T-helper 2 cell treated with Interferon-gamma antibody and Interleukin-4, amounts not matched to agents 5 μg/mL and 100 μg/mL, for 36 hours (primary cell): ENCODE results near the gene MAP2K5.
"Not testable (repeated sequence)": the region's sequence is repeated elsewhere in the genome, so short reads cannot be mapped to it uniquely, and the experiment has no call there.

ENCODE experiments used
- DNase-seq: peaks from one replicate; pipeline ENCODE4 v3.0.0; 2021; ENCODE audit warnings: low spot score
- H3K27ac Mint-ChIP-seq: one replicate; pipeline ENCODE4 v1.8.0; 2021; ENCODE audit warnings: mild to moderate bottlenecking, mixed read lengths
- H3K27me3 Mint-ChIP-seq: one replicate; pipeline ENCODE4 v1.8.0; 2021; ENCODE audit warnings: low read depth, mixed read lengths
- H3K36me3 Mint-ChIP-seq: one replicate; pipeline ENCODE4 v1.8.0; 2021; ENCODE audit warnings: low read depth, mixed read lengths
- H3K4me1 Mint-ChIP-seq: one replicate; pipeline ENCODE4 v1.8.0; 2021; ENCODE audit warnings: low read depth, mixed read lengths
- H3K4me3 Mint-ChIP-seq: one replicate; pipeline ENCODE4 v1.8.0; 2022; ENCODE audit warnings: mild to moderate bottlenecking, moderate library complexity, mixed read lengths
- H3K9me3 Mint-ChIP-seq: one replicate; pipeline ENCODE4 v1.8.0; 2021; ENCODE audit warnings: mixed read lengths

Gene MAP2K5

GRCh38 chr15:67607959-67608637 lies 65.6 kb downstream of the MAP2K5 start:
- Mint-ChIP-seq H3K36me3 (peaks cover 2% of the 10 kb centered on the region), H3K4me1 (peaks cover 3% of the 10 kb centered on the region), H3K9me3 (no peaks in the 10 kb centered on the region), H3K27me3 (no peaks in the 10 kb centered on the region), H3K27ac (no peak overlapping the region), H3K4me3 (no peak overlapping the region)
- DNase-seq: no peak

DNA sequence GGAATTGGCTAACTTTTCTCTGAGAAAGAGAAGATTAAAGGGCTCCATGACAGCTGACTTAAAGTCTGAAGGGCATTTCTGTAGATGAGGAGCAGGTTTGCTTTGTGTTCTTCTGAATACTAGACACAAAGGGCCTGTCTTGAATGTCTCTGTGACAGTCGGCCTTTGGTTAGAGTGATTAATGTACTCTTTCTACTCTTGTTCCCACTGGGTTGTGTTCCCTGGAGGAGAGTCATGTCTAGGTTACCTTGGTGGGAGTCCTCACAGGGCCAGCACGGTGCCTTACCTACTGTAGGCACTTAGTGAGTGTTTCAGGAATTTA lies 66.1 kb downstream of the MAP2K5 start:
- Mint-ChIP-seq H3K4me3 (no peak overlapping the region), H3K9me3 (no peaks in the 10 kb centered on the region), H3K27ac (no peak overlapping the region), H3K4me1 (peaks cover 3% of the 10 kb centered on the region), H3K27me3 (no peaks in the 10 kb centered on the region), H3K36me3 (peaks cover 2% of the 10 kb centered on the region)
- DNase-seq: no peak

- H3K4me1 Mint-ChIP-seq: peaks cover 3% of the 10 kb centered on the region
- H3K9me3 Mint-ChIP-seq: no peaks in the 10 kb centered on the region
- peaks cover 2% of the 10 kb centered on the region for H3K36me3 Mint-ChIP-seq
- no peaks in the 10 kb centered on the region for H3K27me3 Mint-ChIP-seq
- H3K4me3 Mint-ChIP-seq: no peak overlapping the region
- H3K27ac Mint-ChIP-seq: no peak overlapping the region
- DNase-seq: no peak
Observed at GRCh38 chr15:67611370-67612369, 69.2 kb downstream of the MAP2K5 start.

DNA sequence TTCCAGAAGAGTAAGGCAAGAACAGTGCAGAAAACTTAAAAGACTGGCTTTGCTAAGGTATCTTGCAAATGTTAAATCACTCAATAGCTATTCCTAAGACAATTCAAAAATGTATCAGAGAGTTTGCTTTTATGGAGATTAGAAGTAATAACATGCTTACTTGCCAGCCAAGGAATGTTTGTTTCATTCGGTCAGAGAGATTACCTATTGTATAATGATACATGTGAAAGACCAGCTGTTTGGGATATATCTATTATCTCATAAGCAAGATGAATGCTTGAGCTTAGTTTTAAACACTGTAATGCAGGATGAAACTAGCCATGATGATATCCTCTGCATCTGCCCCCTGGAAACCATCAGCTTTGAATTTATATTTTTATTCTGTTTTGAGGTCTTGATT lies 70.7 kb downstream of the MAP2K5 start:
- DNase-seq: no peak
- H3K27ac Mint-ChIP-seq: no peak overlapping the region
- H3K4me3 Mint-ChIP-seq: no peak overlapping the region
- H3K36me3 Mint-ChIP-seq: peaks cover under 1% of the 10 kb centered on the region
- no peaks in the 10 kb centered on the region for H3K27me3 Mint-ChIP-seq
- no peaks in the 10 kb centered on the region for H3K9me3 Mint-ChIP-seq
- H3K4me1 Mint-ChIP-seq: peaks cover 3% of the 10 kb centered on the region

DNA sequence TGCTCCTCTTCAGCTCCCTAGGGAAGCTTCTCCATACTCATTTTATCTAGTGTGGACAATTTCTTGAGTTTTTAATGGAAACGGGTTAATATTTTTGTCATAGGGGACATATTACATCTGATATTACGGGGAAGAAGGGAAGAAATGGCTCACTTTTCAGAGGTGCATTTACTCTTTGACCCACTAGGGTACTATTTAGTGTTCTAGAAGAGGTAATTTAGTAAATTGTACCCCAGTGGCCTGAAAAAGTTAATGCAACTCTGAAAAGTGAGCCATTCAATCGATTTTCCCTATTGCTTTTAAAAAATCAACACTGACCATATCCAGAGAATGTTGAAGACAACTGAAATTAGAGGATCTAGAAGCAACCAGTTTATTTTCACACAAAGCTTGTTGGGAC lies 71.2 kb downstream of the MAP2K5 start:
- Mint-ChIP-seq H3K4me1 (peaks cover 3% of the 10 kb centered on the region), H3K27me3 (no peaks in the 10 kb centered on the region), H3K4me3 (no peak overlapping the region), H3K9me3 (no peaks in the 10 kb centered on the region), H3K27ac (no peak overlapping the region), H3K36me3 (no peaks in the 10 kb centered on the region)
- no peak for DNase-seq

GRCh38 chr15:67615131-67615534 lies 72.6 kb downstream of the MAP2K5 start:
- H3K9me3 Mint-ChIP-seq, H3K4me1 Mint-ChIP-seq, DNase-seq, H3K27ac Mint-ChIP-seq, H3K27me3 Mint-ChIP-seq, H3K4me3 Mint-ChIP-seq, H3K36me3 Mint-ChIP-seq: not testable (repeated sequence)

DNA sequence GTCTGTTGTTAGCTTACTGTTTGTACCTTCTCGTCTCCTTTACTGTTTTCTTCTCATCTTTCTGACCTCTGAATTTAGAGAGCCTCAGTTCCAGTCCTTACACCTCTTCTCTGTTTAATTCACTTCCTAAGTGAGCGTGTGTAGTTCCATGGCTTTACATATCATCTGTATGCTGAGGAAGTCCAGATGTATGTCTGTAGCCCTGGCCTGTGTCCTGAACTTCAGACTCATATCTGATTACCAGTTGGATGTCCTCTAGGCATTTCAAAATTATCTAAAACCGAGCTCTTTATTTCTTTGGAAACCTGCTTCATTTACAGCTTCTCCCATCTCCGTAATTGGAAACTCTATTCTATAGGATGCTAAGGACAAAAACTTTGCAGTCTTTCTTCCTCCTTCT lies 75.8 kb downstream of the MAP2K5 start:
- H3K27ac Mint-ChIP-seq: no peak overlapping the region
- DNase-seq: no peak

DNA sequence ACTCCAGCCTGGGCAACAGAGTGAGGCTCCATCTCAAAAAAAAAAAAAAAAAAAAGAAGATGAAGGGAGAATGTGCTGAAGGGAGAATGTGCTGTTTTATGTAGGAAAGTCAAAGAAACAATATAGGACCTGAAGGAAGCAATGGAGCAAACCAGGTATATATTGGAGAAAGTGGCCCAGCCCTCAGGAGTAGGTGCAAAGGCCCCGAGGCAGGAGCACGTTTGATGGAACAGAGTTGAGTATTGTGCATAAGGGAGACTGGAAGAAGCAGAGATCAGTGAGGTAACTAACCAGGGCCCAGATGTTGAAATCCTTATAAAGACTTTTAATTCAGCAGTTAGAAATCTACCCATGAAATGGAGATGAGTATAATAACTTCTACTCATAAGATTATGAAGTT lies 79.6 kb downstream of the MAP2K5 start:
- no peak for DNase-seq
- H3K27ac Mint-ChIP-seq: no peak overlapping the region
- H3K9me3 Mint-ChIP-seq: no peaks in the 10 kb centered on the region
- no peaks in the 10 kb centered on the region for H3K27me3 Mint-ChIP-seq
- no peaks in the 10 kb centered on the region for H3K4me1 Mint-ChIP-seq
- no peaks in the 10 kb centered on the region for H3K36me3 Mint-ChIP-seq
- H3K4me3 Mint-ChIP-seq: no peak overlapping the region

More for the DNA sequence above, 75.8 kb downstream of the MAP2K5 start:
- no peaks in the 10 kb centered on the region for H3K4me1 Mint-ChIP-seq
- no peak overlapping the region for H3K4me3 Mint-ChIP-seq
- H3K27me3 Mint-ChIP-seq: no peaks in the 10 kb centered on the region
- H3K9me3 Mint-ChIP-seq: no peaks in the 10 kb centered on the region
- no peaks in the 10 kb centered on the region for H3K36me3 Mint-ChIP-seq

DNA sequence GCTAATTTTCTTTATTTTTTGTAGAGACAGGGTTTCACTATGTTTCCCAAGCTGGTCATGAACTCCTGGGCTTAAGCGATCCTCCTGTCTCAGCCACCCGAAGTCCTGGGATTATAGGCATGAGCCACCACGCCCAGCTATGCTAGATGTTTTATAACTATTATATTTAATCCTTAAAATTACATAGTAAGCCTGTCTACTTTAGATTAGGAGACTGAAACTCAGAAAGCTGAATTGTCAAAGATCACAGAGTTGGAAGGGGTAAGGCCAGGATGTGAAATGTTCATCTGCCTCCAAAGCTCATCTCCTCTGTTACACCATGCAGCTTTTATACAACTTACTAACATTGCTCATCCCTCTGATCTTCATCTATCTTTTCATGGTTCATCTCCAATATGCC lies 89.8 kb downstream of the MAP2K5 start:
- Mint-ChIP-seq H3K4me3 (no peak overlapping the region), H3K4me1 (peaks cover 5% of the 10 kb centered on the region), H3K36me3 (peaks cover 5% of the 10 kb centered on the region), H3K27me3 (no peaks in the 10 kb centered on the region), H3K27ac (no peak overlapping the region), H3K9me3 (no peaks in the 10 kb centered on the region)
- DNase-seq: no peak

- not testable (repeated sequence) for H3K4me3 Mint-ChIP-seq, H3K4me1 Mint-ChIP-seq, H3K9me3 Mint-ChIP-seq, DNase-seq, H3K27me3 Mint-ChIP-seq, H3K36me3 Mint-ChIP-seq, H3K27ac Mint-ChIP-seq
Observed at GRCh38 chr15:67635950-67636349, 93.4 kb downstream of the MAP2K5 start.

- Mint-ChIP-seq H3K9me3 (no peaks in the 10 kb centered on the region), H3K4me3 (no peak overlapping the region), H3K27me3 (no peaks in the 10 kb centered on the region), H3K36me3 (peaks cover 6% of the 10 kb centered on the region), H3K4me1 (peaks cover 7% of the 10 kb centered on the region), H3K27ac (no peak overlapping the region)
- DNase-seq: no peak
Observed at GRCh38 chr15:67639591-67639990, 97.1 kb downstream of the MAP2K5 start.

DNA sequence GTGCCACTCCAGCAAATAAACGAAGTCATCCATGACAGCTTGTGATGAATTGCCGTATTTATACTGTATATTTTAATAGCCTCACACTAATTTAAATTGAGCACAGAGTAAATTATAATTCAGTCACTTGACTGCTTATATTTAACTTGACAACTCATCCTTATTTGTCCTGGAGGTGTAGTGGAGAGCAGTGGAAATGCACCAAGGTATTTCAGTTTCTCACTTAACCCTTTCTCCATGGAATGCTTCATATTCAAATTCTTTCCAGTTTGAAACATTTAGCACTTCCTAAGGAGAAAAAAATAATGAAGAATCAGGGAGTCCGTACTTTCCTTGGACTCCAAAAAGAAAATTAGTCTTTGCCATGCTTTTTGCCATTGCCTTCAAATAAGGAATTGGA lies 99.0 kb downstream of the MAP2K5 start:
- H3K4me1 Mint-ChIP-seq: peaks cover 3% of the 10 kb centered on the region
- H3K27ac Mint-ChIP-seq: no peak overlapping the region
- H3K4me3 Mint-ChIP-seq: no peak overlapping the region
- H3K9me3 Mint-ChIP-seq: no peaks in the 10 kb centered on the region
- peaks cover 2% of the 10 kb centered on the region for H3K36me3 Mint-ChIP-seq
- H3K27me3 Mint-ChIP-seq: no peaks in the 10 kb centered on the region
- DNase-seq: no peak

- Mint-ChIP-seq H3K36me3 (peaks cover 14% of the 10 kb centered on the region), H3K27me3 (no peaks in the 10 kb centered on the region), H3K4me3 (no peak overlapping the region), H3K27ac (no peak overlapping the region), H3K4me1 (no peaks in the 10 kb centered on the region), H3K9me3 (no peaks in the 10 kb centered on the region)
- DNase-seq: no peak
Observed at GRCh38 chr15:67646847-67647246, 104.3 kb downstream of the MAP2K5 start.

DNA sequence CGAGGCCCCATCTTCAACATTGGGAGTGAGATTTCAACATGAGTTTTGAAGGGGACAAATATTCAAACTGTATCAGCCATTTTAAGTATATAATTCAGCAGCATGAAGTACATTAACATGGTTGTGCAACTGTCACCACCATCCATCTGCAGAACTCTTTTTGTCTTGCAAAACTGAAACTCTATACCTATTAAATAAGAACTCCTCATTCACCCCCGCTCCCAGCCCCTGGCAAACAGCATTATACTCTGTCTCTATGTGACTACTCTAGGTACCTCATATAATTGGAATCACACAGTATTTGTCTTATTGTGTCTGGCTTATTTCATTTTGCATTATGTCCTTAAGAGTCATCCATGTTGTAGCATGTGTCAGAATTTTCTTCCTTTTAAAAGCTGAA lies 110.1 kb downstream of the MAP2K5 start:
- Mint-ChIP-seq H3K4me3 (no peak overlapping the region), H3K4me1 (no peaks in the 10 kb centered on the region), H3K27me3 (no peaks in the 10 kb centered on the region), H3K36me3 (peaks cover 38% of the 10 kb centered on the region), H3K9me3 (peaks cover 31% of the 10 kb centered on the region), H3K27ac (no peak overlapping the region)
- no peak for DNase-seq
